Neural cell (in vitro differentiated cells): ENCODE measurements around the gene AOC2. TPM values are rescaled to one million over a fixed set of nuclear protein-coding genes. Genes with fewer than 3 reads are reported as not detected.

Experiments
- H2AFZ ChIP-seq: fragments of 200-600, 300-800 bp; sonication (generic), shearing (Covaris generic); 2 replicates; pipeline ENCODE4 v1.6.0; 2014; ENCODE audit warnings: low read depth, mild to moderate bottlenecking, antibody characterized with exemption, low read length, moderate library complexity
- H3F3A ChIP-seq: fragments of 200-600 bp; shearing (Covaris generic); 2 replicates; pipeline ENCODE4 v1.6.1; 2016; ENCODE audit warnings: mild to moderate bottlenecking, moderate library complexity, mixed read lengths, antibody characterized with exemption, low read length; ENCODE audit not compliant: insufficient read depth, poor library complexity, severe bottlenecking
- H3K27ac ChIP-seq: fragments of 200-600, 300-800 bp; sonication (generic), shearing (Covaris generic); 2 replicates; pipeline ENCODE4 v1.5.1; 2014; ENCODE audit warnings: mild to moderate bottlenecking, low read length, moderate library complexity
- H3K27me3 ChIP-seq: fragments of 300-800, 200-600 bp; sonication (generic), shearing (Covaris generic); 2 replicates; pipeline ENCODE4 v1.6.0; 2014; ENCODE audit warnings: mild to moderate bottlenecking, low read depth, low read length, moderate library complexity; ENCODE audit not compliant: insufficient read depth
- H3K36me3 ChIP-seq: fragments of 300-800, 200-600 bp; sonication (generic), shearing (Covaris generic); 2 replicates; pipeline ENCODE4 v1.5.1; 2014; ENCODE audit warnings: mild to moderate bottlenecking, antibody characterized with exemption, low read length, moderate library complexity; ENCODE audit not compliant: insufficient read depth
- H3K4me2 ChIP-seq: fragments of 300-800, 200-600 bp; sonication (generic), shearing (Covaris generic); 2 replicates; pipeline ENCODE4 v1.6.0; 2014; ENCODE audit warnings: mild to moderate bottlenecking, low read length
- H3K4me3 ChIP-seq: fragments of 300-800, 200-600 bp; sonication (generic), shearing (Covaris generic); 2 replicates; pipeline ENCODE4 v1.5.1; 2014; ENCODE audit warnings: mild to moderate bottlenecking, low read length, moderate library complexity
- H3K79me2 ChIP-seq: fragments of 200-600 bp; shearing (Covaris generic); replicated peaks from 2 replicates; pipeline ENCODE4 v1.6.0; 2014; ENCODE audit warnings: mild to moderate bottlenecking, low read length, moderate library complexity; ENCODE audit not compliant: insufficient read depth
- H3K9ac ChIP-seq: fragments of 300-800, 200-600 bp; sonication (generic), shearing (Covaris generic); 2 replicates; pipeline ENCODE4 v1.6.1; 2016; ENCODE audit warnings: mild to moderate bottlenecking, low read length, mixed read lengths
- H3K9me2 ChIP-seq: fragments of 200-600 bp; shearing (Covaris generic); 2 replicates; pipeline ENCODE4 v1.6.1; 2016; ENCODE audit warnings: mild to moderate bottlenecking, low read length, mixed read lengths; ENCODE audit not compliant: insufficient read depth
- H3K9me3 ChIP-seq: fragments of 200-600, 300-800 bp; sonication (generic), shearing (Covaris generic); 2 replicates; pipeline ENCODE4 v1.6.1; 2016; ENCODE audit warnings: mild to moderate bottlenecking, mixed run types, low read length, moderate library complexity, mixed read lengths
- H4K20me1 ChIP-seq: fragments of 200-600 bp; shearing (Covaris generic); 2 replicates; pipeline ENCODE4 v1.6.1; 2016; ENCODE audit warnings: mild to moderate bottlenecking, mixed run types; ENCODE audit not compliant: insufficient read depth
- EP300 ChIP-seq: fragments of 450-650 bp; conservative IDR thresholded peaks from 2 replicates; pipeline ENCODE4 v1.6.1; 2014; ENCODE audit warnings: antibody characterized with exemption, mild to moderate bottlenecking, moderate library complexity; ENCODE audit not compliant: poor library complexity, severe bottlenecking
- EZH2 ChIP-seq: fragments of 200-600, 300-800 bp; shearing (Covaris generic), sonication (generic); IDR thresholded peaks from 2 replicates; pipeline ENCODE4 v1.6.1; 2014; ENCODE audit warnings: antibody characterized with exemption, low read length, borderline replicate concordance, mild to moderate bottlenecking; ENCODE audit not compliant: insufficient read depth, poor library complexity, severe bottlenecking
- MXI1 ChIP-seq: fragments of 450-650 bp; conservative IDR thresholded peaks from 2 replicates; pipeline ENCODE4 v1.6.1; 2014; ENCODE audit warnings: antibody characterized with exemption, mild to moderate bottlenecking; ENCODE audit not compliant: poor library complexity, severe bottlenecking
- POLR2AphosphoS5 ChIP-seq: IDR thresholded peaks from 2 replicates; pipeline ENCODE4 v1.6.1; 2012
- RAD21 ChIP-seq: fragments of 450-650 bp; conservative IDR thresholded peaks from 2 replicates; pipeline ENCODE4 v1.6.1; 2014; ENCODE audit warnings: antibody characterized with exemption, mild to moderate bottlenecking, moderate library complexity
- REST ChIP-seq: IDR thresholded peaks from 2 replicates; pipeline ENCODE4 v1.6.1; 2012; ENCODE audit warnings: borderline replicate concordance
- SMC3 ChIP-seq: fragments of 450-650 bp; conservative IDR thresholded peaks from 2 replicates; pipeline ENCODE4 v1.6.1; 2014; ENCODE audit warnings: antibody characterized with exemption, mild to moderate bottlenecking, moderate library complexity; ENCODE audit not compliant: poor library complexity
- TAF1 ChIP-seq: IDR thresholded peaks from 2 replicates; pipeline ENCODE4 v1.6.1; 2012; ENCODE audit warnings: low read depth
- polyA plus RNA-seq: library from polyadenylated mRNA; depleted of rRNA; stranded (reverse); fragments of >200 nt; gene quantifications from 2 replicates; pipeline ENCODE4 v1.2.3, GENCODE V29; 2014
- TF ChIP-seq, protein P1 (sequence below): fragments of 450-650 bp; IDR thresholded peaks from 2 replicates; pipeline ENCODE4 v1.5.1; 2014; ENCODE audit warnings: antibody characterized with exemption, mild to moderate bottlenecking, moderate library complexity; ENCODE audit not compliant: poor library complexity, severe bottlenecking

AOC2 gene
- polyA plus RNA-seq, 1 donor from 2014 or later = 2.8 TPM

DNA sequence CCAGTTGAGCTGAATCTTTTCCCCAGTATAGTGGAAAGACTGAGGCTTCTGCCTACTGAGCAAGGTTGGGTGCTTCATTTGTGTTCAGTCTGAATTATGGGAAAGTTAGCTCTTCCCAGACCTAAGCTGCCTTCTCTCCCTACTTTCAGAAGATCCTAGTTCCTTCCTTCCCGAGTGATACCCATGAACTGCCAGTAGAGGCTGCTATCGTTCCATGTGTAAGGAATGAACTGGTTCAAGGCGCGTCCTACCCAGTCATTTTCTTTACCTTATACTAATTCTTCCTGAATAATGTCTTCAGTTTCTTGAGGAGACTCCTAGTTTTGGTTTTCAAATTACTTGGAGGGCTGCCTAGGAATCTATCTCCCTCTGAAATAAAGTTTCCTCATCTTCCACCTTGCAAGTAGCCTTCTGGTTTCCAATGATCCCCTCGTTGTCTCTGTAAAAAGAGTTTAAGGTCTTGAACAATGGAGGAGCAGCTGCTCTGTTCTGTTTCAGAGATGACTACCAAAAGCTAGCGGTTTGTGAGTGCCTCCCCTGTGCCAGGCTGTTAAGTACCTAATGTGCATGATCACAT is 934 bp upstream of the AOC2 start:
- H3F3A ChIP-seq = no peaks in the 10 kb centered on the region
- no peaks in the 10 kb centered on the region for H3K79me2 ChIP-seq
- no peaks in the 10 kb centered on the region for H4K20me1 ChIP-seq
- no peak overlapping the region for H3K27ac ChIP-seq
- no peaks in the 10 kb centered on the region for H3K9me2 ChIP-seq
- no peak overlapping the region for H2AFZ ChIP-seq
- TF ChIP-seq SMC3 (peak; percentile 79), EZH2 (no peak), RAD21 (peak; percentile 90)
- TF ChIP-seq, protein P1, sequence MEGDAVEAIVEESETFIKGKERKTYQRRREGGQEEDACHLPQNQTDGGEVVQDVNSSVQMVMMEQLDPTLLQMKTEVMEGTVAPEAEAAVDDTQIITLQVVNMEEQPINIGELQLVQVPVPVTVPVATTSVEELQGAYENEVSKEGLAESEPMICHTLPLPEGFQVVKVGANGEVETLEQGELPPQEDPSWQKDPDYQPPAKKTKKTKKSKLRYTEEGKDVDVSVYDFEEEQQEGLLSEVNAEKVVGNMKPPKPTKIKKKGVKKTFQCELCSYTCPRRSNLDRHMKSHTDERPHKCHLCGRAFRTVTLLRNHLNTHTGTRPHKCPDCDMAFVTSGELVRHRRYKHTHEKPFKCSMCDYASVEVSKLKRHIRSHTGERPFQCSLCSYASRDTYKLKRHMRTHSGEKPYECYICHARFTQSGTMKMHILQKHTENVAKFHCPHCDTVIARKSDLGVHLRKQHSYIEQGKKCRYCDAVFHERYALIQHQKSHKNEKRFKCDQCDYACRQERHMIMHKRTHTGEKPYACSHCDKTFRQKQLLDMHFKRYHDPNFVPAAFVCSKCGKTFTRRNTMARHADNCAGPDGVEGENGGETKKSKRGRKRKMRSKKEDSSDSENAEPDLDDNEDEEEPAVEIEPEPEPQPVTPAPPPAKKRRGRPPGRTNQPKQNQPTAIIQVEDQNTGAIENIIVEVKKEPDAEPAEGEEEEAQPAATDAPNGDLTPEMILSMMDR = peak; percentile 92
- no peaks in the 10 kb centered on the region for H3K36me3 ChIP-seq
- no peak overlapping the region for H3K9ac ChIP-seq
- H3K9me3 ChIP-seq = no peaks in the 10 kb centered on the region
- no peaks in the 10 kb centered on the region for H3K27me3 ChIP-seq
- H3K4me3 ChIP-seq = no peak overlapping the region
- no peak overlapping the region for H3K4me2 ChIP-seq

DNA sequence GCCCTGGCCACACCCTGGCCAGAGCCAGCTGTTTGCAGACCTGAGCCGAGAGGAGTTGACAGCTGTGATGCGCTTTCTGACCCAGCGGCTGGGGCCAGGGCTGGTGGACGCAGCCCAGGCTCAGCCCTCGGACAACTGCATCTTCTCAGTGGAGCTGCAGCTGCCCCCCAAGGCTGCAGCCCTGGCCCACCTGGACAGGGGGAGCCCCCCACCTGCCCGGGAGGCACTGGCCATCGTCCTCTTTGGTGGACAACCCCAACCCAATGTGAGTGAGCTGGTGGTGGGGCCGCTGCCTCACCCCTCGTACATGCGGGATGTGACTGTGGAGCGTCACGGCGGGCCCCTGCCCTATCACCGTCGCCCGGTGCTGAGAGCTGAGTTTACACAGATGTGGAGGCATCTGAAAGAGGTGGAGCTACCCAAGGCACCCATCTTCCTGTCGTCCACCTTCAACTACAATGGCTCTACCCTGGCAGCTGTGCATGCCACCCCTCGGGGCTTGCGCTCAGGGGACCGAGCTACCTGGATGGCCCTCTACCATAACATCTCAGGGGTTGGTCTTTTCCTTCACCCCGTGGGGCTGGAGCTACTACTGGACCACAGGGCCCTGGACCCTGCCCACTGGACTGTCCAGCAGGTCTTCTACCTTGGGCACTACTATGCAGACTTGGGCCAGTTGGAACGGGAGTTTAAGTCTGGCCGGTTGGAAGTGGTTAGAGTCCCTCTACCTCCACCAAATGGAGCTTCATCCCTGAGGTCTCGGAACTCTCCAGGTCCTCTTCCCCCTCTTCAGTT is 578 bp downstream of the AOC2 start:
- no peak for TF ChIP-seq SMC3
- TF ChIP-seq POLR2AphosphoS5 = no peak
- no peak for TF ChIP-seq TAF1
- TF ChIP-seq REST = no peak
- TF ChIP-seq, protein P1 = no peak
- no peak for TF ChIP-seq RAD21
- TF ChIP-seq MXI1 = no peak
- no peak for TF ChIP-seq EP300
- no peak for TF ChIP-seq EZH2
- H3K4me2 ChIP-seq = no peak overlapping the region
- no peaks in the 10 kb centered on the region for H3K9me3 ChIP-seq
- H2AFZ ChIP-seq = no peak overlapping the region
- H3K36me3 ChIP-seq = no peaks in the 10 kb centered on the region
- no peaks in the 10 kb centered on the region for H3K27me3 ChIP-seq
- H3K9me2 ChIP-seq = no peaks in the 10 kb centered on the region
- no peaks in the 10 kb centered on the region for H4K20me1 ChIP-seq
- H3K9ac ChIP-seq = no peak overlapping the region
- H3K4me3 ChIP-seq = no peak overlapping the region
- H3K79me2 ChIP-seq = no peaks in the 10 kb centered on the region
- no peak overlapping the region for H3K27ac ChIP-seq
- H3F3A ChIP-seq = no peaks in the 10 kb centered on the region
